IgD-negative memory B cell (primary cell): Measurements from ENCODE around the gene SEL1L. TPM values are rescaled to one million over a fixed set of nuclear protein-coding genes. Genes with fewer than 3 reads are reported as not detected.
"Not testable (repeated sequence)": the region's sequence is repeated elsewhere in the genome, so short reads cannot be mapped to it uniquely, and the experiment has no call there.

ENCODE experiments used
- H3K27ac Mint-ChIP-seq, 3 donors: one replicate each; pipeline ENCODE4 v1.8.0; 2020 to 2022; ENCODE audit warnings: mild to moderate bottlenecking in 3 of 3, mixed read lengths in 3 of 3, moderate library complexity in 1 of 3
- H3K27me3 Mint-ChIP-seq: one replicate; pipeline ENCODE4 v1.8.0; 2021; ENCODE audit warnings: mixed read lengths
- H3K36me3 Mint-ChIP-seq: one replicate; pipeline ENCODE4 v1.8.0; 2020; ENCODE audit warnings: mild to moderate bottlenecking, mixed read lengths
- H3K4me1 Mint-ChIP-seq, 3 donors: one replicate each; pipeline ENCODE4 v1.8.0; 2020 to 2022; ENCODE audit warnings: mixed read lengths in 3 of 3, mild to moderate bottlenecking in 1 of 3
- H3K4me3 Mint-ChIP-seq, 4 donors: one replicate each; pipeline ENCODE4 v1.8.0; 2020 to 2022; ENCODE audit warnings: mild to moderate bottlenecking in 4 of 4, mixed read lengths in 4 of 4, moderate library complexity in 3 of 4
- H3K9me3 Mint-ChIP-seq, 3 donors: one replicate each; pipeline ENCODE4 v1.8.0; 2020 to 2021; ENCODE audit warnings: mixed read lengths in 3 of 3, mild to moderate bottlenecking in 1 of 3
- polyA plus RNA-seq: library from polyadenylated mRNA; unstranded; fragments of 300-500 nt; fragmentation: Illumina TruSeq; gene quantifications from one replicate; pipeline ENCODE4 v1.2.3, GENCODE V29; 2021

SEL1L gene
- polyA plus RNA-seq, 1 donor from 2014 or later, result 16.5 TPM

DNA sequence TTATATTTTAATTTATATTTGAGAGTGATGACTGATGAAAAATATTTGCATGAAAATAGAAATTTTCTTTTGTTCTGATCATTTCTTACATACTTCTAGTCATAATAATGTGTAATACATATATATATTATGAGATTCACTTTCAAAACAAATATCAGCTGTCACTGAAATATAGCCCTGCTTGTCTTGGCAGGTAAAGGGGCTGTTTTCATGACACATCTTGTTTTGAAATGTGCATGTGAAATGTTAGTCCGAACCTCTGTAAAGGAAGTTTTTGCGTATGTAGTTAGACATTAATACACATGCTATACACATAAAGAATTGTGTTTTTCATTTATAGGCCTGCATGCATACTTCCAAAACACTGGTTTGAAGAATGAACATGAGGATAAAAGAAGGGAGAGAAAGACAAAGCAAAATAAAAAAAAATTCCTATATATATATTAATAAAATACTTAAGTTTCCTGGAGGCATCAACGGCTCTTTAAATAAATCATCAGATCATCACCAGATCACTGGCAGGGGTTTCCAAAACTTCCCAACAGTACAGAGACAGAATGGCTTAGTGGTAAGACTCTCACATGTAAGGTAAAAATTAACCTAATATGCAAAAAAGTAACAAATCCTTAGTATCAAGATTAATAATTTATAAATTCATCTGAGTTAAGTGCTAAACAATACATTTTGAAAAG, 60.1 kb downstream of the SEL1L start:
- Mint-ChIP-seq H3K27me3 (no peaks in the 10 kb centered on the region), H3K9me3 (no peaks in the 10 kb centered on the region), H3K4me3 (peak overlapping the region in 2 of 4 donors; percentile 74 to 90), H3K4me1 (peaks cover 25 to 37% (median 37%) of the 10 kb centered on the region in 3 donors), H3K36me3 (peaks cover 8% of the 10 kb centered on the region), H3K27ac (peak overlapping the region; percentile 8 to 97 (median 35))

DNA sequence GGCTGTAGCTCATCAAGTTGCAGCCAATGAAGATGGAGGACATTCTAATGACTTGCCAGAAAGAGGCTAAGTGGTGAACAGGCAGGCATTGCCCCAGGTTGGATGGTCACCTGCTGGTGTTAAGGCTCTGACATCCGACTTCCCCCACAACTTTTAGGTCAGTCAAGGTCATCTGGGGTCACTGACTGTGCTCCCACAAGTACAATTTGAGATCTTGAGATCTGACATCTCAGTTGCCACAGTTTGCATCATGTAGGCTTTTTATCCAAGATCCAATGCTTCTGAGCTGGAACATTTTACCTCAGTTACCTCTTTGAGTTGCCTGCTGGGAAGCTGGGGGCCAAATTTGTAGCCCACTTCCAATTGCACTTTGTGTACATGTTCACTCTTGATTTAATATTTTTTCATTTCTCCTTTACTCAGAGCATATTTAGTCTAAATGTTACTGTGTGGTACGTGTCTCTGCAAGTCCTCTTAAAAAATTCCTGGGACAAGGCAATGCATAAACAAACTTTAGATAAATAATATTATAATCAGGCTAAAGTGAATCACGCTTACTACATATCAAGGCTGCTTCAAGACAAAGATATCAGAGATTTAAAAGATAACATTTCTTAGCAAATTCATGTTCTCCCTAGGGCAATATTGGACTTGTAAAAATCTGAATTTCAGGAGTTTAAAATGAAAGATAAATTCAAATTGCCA, 61.4 kb downstream of the SEL1L start:
- Mint-ChIP-seq H3K27me3 (no peaks in the 10 kb centered on the region), H3K36me3 (peaks cover 4% of the 10 kb centered on the region), H3K9me3 (no peaks in the 10 kb centered on the region), H3K4me3 (no peak overlapping the region), H3K4me1 (peaks cover 23 to 37% (median 37%) of the 10 kb centered on the region in 3 donors), H3K27ac (peak overlapping the region in 1 of 3 donors; percentile 64)

DNA sequence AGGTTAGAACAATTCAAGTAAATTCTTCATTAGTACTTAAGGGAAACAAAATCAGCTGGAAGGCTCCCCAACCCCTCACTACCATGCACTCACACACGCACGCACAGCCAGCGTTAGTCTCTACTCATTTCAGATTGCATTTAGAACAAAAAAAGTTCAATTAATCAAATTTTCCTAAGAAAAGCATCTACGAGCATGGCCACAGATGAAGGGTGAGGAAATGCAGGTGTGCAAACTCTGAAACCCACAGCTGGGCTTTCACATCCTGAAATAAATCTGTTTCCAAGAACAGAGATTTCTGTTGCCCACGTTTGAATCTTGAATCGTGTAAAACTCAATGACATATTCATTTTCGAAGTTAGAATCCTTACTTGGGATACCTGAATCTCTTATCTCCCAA, 62.6 kb downstream of the SEL1L start:
- Mint-ChIP-seq H3K27me3 (no peaks in the 10 kb centered on the region), H3K36me3 (peaks cover 4% of the 10 kb centered on the region), H3K4me1 (peaks cover 23 to 37% (median 37%) of the 10 kb centered on the region in 3 donors), H3K27ac (peak overlapping the region in 1 of 3 donors; percentile 64), H3K4me3 (peak overlapping the region in 2 of 4 donors; percentile 33 to 56), H3K9me3 (no peaks in the 10 kb centered on the region)

DNA sequence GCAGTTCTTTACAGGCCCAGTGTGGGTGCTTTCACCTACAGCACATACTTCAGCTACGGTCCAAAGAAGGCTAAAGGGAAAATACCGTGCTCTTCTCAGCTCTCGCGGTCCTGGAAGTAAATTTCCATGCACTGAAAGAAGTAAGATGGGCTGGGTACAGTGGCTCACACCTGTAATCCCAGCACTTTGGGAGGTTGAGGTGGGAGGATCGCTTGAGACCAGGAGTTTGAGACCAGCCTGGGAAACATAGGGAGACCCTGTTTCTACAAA, 63.2 kb downstream of the SEL1L start:
- H3K27me3 Mint-ChIP-seq, H3K9me3 Mint-ChIP-seq, H3K36me3 Mint-ChIP-seq: not testable (repeated sequence)
- Mint-ChIP-seq H3K4me3 (peak overlapping the region in 2 of 4 donors; percentile 56 to 72), H3K4me1 (peaks cover 23 to 37% (median 37%) of the 10 kb centered on the region in 3 donors), H3K27ac (peak overlapping the region in 1 of 3 donors; percentile 50)

DNA sequence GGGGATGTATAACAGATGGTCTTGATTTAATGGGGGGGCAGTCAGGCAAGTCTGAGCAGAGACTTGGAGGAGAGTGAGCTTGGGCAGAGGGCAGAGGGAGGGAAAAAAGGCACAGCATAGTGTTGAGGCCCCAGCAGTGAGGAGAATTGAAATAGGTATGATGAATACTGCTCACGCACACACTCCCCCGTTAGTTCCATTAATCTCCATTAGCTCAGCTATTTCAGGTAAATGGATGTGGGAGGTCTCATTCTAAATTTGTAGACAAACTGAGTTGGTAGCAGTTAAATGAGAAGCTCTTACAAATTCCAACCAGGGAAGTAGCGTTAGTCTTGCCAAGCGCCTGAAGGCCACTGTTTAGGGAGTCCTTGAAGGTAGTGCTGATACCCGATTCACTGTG, 66.8 kb downstream of the SEL1L start:
- Mint-ChIP-seq H3K36me3 (peaks cover 2% of the 10 kb centered on the region), H3K4me3 (no peak overlapping the region), H3K9me3 (no peaks in the 10 kb centered on the region), H3K27me3 (no peaks in the 10 kb centered on the region), H3K27ac (no peak overlapping the region), H3K4me1 (peaks cover 13 to 19% (median 15%) of the 10 kb centered on the region in 3 donors)

- Mint-ChIP-seq H3K4me3 (peak overlapping the region in 3 of 4 donors; percentile 48 to 79 (median 77)), H3K27me3 (no peaks in the 10 kb centered on the region), H3K36me3 (peaks cover 2% of the 10 kb centered on the region), H3K9me3 (no peaks in the 10 kb centered on the region), H3K4me1 (peaks cover 6 to 10% (median 7%) of the 10 kb centered on the region in 3 donors), H3K27ac (no peak overlapping the region)
Measured at GRCh38 chr14:81465507-81466228, 68.0 kb downstream of the SEL1L start.

DNA sequence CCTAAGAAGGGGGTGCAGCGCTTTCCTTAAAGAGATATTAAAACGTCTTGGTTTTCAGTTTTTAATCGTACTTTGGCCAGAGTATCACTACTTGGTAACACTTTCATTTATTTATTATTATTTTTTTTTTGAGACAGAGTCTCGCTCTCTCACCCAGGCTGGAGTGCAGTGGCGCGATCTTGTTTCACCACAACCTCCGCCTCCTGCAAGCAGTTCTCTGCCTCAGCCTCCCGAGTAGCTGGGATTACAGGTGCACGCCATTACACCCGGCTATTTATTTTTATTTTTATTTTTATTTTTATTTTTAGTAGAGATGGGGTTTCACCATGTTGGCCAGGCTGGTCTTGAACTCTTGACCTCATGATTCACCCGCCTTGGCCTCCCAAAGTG, 68.7 kb downstream of the SEL1L start:
- not testable (repeated sequence) for H3K9me3 Mint-ChIP-seq, H3K27me3 Mint-ChIP-seq, H3K36me3 Mint-ChIP-seq, H3K27ac Mint-ChIP-seq, H3K4me1 Mint-ChIP-seq
- H3K4me3 Mint-ChIP-seq, result peak overlapping the region; percentile 60 to 92 (median 84)

- peaks cover 0 to 4% (median 3%) of the 10 kb centered on the region in 3 donors for H3K4me1 Mint-ChIP-seq
- H3K4me3 Mint-ChIP-seq, result peak overlapping the region; percentile 60 to 92 (median 84)
- H3K9me3 Mint-ChIP-seq, result no peaks in the 10 kb centered on the region
- H3K27me3 Mint-ChIP-seq, result no peaks in the 10 kb centered on the region
- H3K36me3 Mint-ChIP-seq, result no peaks in the 10 kb centered on the region
- no peak overlapping the region for H3K27ac Mint-ChIP-seq
Measured at GRCh38 chr14:81464253-81465002, 69.2 kb downstream of the SEL1L start.

DNA sequence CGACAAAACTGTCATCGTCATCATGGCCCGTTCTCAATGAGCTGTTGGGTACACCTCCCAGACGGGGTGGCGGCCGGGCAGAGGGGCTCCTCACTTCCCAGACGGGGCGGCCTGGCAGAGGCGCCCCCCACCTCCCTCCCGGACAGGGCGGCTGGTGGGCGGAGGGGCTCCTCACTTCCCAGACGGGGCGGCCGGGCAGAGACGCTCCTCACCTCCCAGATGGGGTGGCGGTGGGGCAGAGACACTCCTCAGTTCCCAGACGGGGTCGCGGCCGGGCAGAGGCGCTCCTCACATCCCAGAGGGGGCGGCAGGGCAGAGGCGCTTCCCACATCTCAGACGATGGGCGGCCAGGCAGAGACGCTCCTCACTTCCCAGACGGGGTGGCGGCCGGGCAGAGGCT, 71.3 kb downstream of the SEL1L start:
- not testable (repeated sequence) for H3K27me3 Mint-ChIP-seq, H3K27ac Mint-ChIP-seq, H3K9me3 Mint-ChIP-seq, H3K4me3 Mint-ChIP-seq, H3K36me3 Mint-ChIP-seq, H3K4me1 Mint-ChIP-seq

DNA sequence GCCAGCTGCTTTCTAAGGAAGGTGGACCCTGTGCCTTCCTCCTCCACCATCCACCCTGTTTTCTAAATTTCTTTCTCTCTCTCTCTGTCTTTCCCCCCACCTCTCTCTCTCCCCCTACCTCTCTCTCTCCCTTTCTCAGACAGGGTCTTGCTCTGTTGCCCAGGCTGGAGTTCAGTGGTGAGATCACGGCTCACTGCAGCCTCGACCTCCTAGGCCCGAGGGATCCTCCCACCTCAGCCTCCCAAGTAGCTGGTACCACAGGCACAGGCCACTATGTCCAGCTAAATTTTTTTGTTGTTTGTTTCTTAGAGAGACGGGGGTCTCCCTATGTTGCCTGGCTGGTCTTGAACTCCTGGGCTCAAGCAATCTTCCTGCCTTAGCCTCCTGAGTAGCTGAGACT, 73.7 kb downstream of the SEL1L start:
- no peak overlapping the region for H3K27ac Mint-ChIP-seq
- no peaks in the 10 kb centered on the region for H3K27me3 Mint-ChIP-seq
- peaks cover 0 to 13% (median 8%) of the 10 kb centered on the region in 3 donors for H3K4me1 Mint-ChIP-seq
- no peak overlapping the region for H3K4me3 Mint-ChIP-seq
- H3K9me3 Mint-ChIP-seq, result no peaks in the 10 kb centered on the region
- no peaks in the 10 kb centered on the region for H3K36me3 Mint-ChIP-seq

DNA sequence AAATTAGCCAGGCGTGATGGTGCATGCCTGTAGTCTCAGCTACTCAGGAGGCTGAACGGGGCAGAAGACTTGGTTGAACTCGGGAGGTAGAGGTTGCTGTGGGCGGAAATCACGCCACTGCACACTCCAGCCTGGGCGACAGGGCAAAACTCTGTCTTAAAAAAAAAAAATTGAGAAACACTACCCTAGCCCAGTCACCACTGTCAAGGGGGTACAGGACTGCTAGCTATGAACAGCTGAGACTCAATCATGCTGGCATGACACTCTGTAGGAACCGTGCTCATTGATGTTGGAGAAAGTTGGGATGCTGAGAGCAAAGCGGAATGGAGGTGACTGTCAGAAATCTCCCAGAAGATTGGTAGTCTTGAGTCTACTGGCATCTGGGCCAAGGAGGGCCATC, 75.3 kb downstream of the SEL1L start:
- Mint-ChIP-seq H3K4me1 (peaks cover 0 to 13% (median 4%) of the 10 kb centered on the region in 3 donors), H3K27me3 (no peaks in the 10 kb centered on the region), H3K4me3 (no peak overlapping the region), H3K36me3 (no peaks in the 10 kb centered on the region), H3K9me3 (no peaks in the 10 kb centered on the region), H3K27ac (no peak overlapping the region)

GRCh38 chr14:81455390-81455789, 78.3 kb downstream of the SEL1L start:
- Mint-ChIP-seq H3K4me1 (peaks cover 5 to 18% (median 7%) of the 10 kb centered on the region in 3 donors), H3K36me3 (no peaks in the 10 kb centered on the region), H3K9me3 (peaks cover 0 to 2% (median 0%) of the 10 kb centered on the region in 3 donors), H3K27me3 (peaks cover 1% of the 10 kb centered on the region), H3K27ac (no peak overlapping the region), H3K4me3 (no peak overlapping the region)

DNA sequence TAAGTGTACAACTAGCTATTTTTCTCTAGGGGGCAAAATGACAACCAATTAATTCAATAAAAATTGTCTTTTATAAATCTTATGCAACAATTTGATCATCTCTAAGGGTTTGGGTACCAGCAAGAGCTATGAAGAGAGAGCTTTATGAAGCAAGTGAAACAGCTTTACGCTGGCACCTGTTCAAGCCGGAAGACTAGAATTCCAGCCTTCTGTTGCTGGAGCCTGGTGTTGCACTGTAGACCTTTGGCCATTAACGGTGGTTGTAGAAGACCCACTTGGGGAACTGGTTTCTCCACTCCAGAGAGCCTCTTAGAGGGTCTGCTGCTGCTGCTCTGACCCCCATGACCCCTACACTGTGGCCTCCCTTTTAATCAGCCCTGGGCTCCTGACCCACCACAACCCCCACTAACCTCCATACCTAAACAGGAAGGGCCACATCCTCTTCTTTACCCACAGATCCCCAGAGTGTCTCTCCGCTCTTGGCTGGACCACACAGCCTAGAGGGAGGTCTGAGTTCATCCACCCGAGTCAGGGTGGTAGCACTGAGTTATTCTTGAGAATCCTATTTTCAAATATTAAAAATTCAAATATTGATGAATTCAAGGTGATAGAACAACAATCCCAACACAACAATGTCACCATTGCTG, 79.0 kb downstream of the SEL1L start:
- Mint-ChIP-seq H3K27ac (no peak overlapping the region), H3K4me3 (no peak overlapping the region), H3K36me3 (no peaks in the 10 kb centered on the region), H3K9me3 (peaks cover 0 to 2% (median 0%) of the 10 kb centered on the region in 3 donors), H3K27me3 (peaks cover 1% of the 10 kb centered on the region), H3K4me1 (peaks cover 5 to 18% (median 7%) of the 10 kb centered on the region in 3 donors)

- peaks cover 4 to 14% (median 5%) of the 10 kb centered on the region in 3 donors for H3K4me1 Mint-ChIP-seq
- peaks cover 0 to 2% (median 0%) of the 10 kb centered on the region in 3 donors for H3K9me3 Mint-ChIP-seq
- H3K27ac Mint-ChIP-seq, result no peak overlapping the region
- H3K4me3 Mint-ChIP-seq, result no peak overlapping the region
- H3K27me3 Mint-ChIP-seq, result peaks cover 10% of the 10 kb centered on the region
- H3K36me3 Mint-ChIP-seq, result no peaks in the 10 kb centered on the region
Measured at GRCh38 chr14:81453166-81453766, 80.4 kb downstream of the SEL1L start.
